ENCODE data around the gene ABR. TPM values are rescaled to one million over a fixed set of nuclear protein-coding genes. Genes with fewer than 3 reads are reported as not detected.
A peak's percentile ranks its signal among the peaks of the same experiment; 100 is the strongest.
"Not testable (repeated sequence)": the region's sequence is repeated elsewhere in the genome, so short reads cannot be mapped to it uniquely, and the experiment has no call there.

Gene ABR
- total RNA-seq, 5 donors from 2014 or later (not counting 1 experiment from before 2014, with no cell fraction given) = 89.4 to 165 (median 125) TPM

DNA sequence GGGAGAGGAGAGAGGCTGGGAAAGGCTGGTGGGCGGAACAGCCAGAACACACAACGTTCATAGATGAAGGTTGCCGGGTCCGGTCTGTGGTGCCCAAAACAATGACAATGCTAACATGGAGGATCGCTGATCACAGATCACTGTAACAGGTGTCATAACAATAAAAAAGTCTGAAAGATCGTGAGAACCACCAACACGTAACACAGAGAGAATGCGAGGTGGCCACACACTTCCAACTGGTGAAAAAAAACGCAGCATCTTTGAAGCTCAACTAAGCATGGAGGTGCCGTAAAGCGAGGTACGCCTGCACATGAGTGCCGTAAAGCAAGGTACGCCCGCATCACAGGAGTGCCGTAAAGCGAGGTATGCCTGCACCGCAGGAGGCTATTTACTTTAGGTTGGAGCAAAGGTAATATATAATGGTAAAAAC is 42.3 kb downstream of the ABR start:
- Histone ChIP-seq H3K4me3 (ENCODE audit: control insufficient read depth in 1 of 2, extremely low read depth in 1 of 2, low read length in 1 of 2) (no peak overlapping the region), H3K27ac (ENCODE audit: low read length) (no peak overlapping the region), H3K4me1 (ENCODE audit: control insufficient read depth in 1 of 2, extremely low read depth in 1 of 2, insufficient read depth in 2 of 2, low read length in 2 of 2) (no peaks in the 10 kb centered on the region), H3K9me3 (no peaks in the 10 kb centered on the region), H3K27me3 (replicated peaks in 1 of 2; ENCODE audit: control insufficient read depth in 2 of 2, extremely low read depth in 1 of 2, insufficient read depth in 2 of 2, low read length in 1 of 2) (peaks cover 0 to 8% of the 10 kb centered on the region in 2 experiments), H3K36me3 (ENCODE audit: control insufficient read depth in 2 of 2, extremely low read depth in 1 of 2, insufficient read depth in 1 of 2, low read length in 1 of 2) (no peaks in the 10 kb centered on the region)
- ChIA-PET POLR2A (no interaction called here), CTCF (no interaction called here)
- no peaks in the 10 kb centered on the region for H3K9me3 Mint-ChIP-seq
- H3K36me3 Mint-ChIP-seq = peaks cover 4% of the 10 kb centered on the region
- no peaks in the 10 kb centered on the region for H3K27me3 Mint-ChIP-seq
- no peaks in the 10 kb centered on the region for H3K4me1 Mint-ChIP-seq
- WGBS (ENCODE audit: insufficient coverage) = 85% methylated on average over 9 of the region's 18 CpGs
- H3K4me3 Mint-ChIP-seq = peak overlapping the region in 2 of 3 donors; percentile 3 to 28
- peak in 14 of 35 experiments; percentile 5 to 54 (median 34) for DNase-seq
- no peak overlapping the region for H3K27ac Mint-ChIP-seq
- ATAC-seq (replicated peaks in 1 of 4) = peak in 1 of 4 experiments; percentile 24

GRCh38 chr17:1136748-1137147 is 43.0 kb downstream of the ABR start:
- Mint-ChIP-seq H3K4me3 (no peak overlapping the region), H3K27ac (no peak overlapping the region), H3K36me3 (peaks cover 4% of the 10 kb centered on the region), H3K4me1 (no peaks in the 10 kb centered on the region), H3K9me3 (no peaks in the 10 kb centered on the region), H3K27me3 (no peaks in the 10 kb centered on the region)
- no peaks in the 10 kb centered on the region for H3K4me1 ChIP-seq (ENCODE audit: control insufficient read depth in 1 of 2, extremely low read depth in 1 of 2, insufficient read depth in 2 of 2, low read length in 2 of 2)
- peaks cover 0 to 6% of the 10 kb centered on the region in 2 experiments for H3K27me3 ChIP-seq (replicated peaks in 1 of 2; ENCODE audit: control insufficient read depth in 2 of 2, extremely low read depth in 1 of 2, insufficient read depth in 2 of 2, low read length in 1 of 2)
- H3K36me3 ChIP-seq (ENCODE audit: control insufficient read depth in 2 of 2, extremely low read depth in 1 of 2, insufficient read depth in 1 of 2, low read length in 1 of 2) = no peaks in the 10 kb centered on the region
- ATAC-seq (replicated peaks in 1 of 4) (no peak), DNase-seq (no peak)
- ChIA-PET CTCF (no interaction called here), POLR2A (no interaction called here)
- no peak overlapping the region for H3K4me3 ChIP-seq (ENCODE audit: control insufficient read depth in 1 of 2, extremely low read depth in 1 of 2, low read length in 1 of 2)
- no peak overlapping the region for H3K27ac ChIP-seq (ENCODE audit: low read length)
- 96% methylated on average over 3 of the region's 6 CpGs for WGBS (ENCODE audit: insufficient coverage)
- H3K9me3 ChIP-seq = no peaks in the 10 kb centered on the region

- no peaks in the 10 kb centered on the region for H3K4me1 Mint-ChIP-seq
- no peak for DNase-seq
- no peak for ATAC-seq (replicated peaks in 1 of 4)
- peaks cover 0 to 3% of the 10 kb centered on the region in 2 experiments for H3K27me3 ChIP-seq (replicated peaks in 1 of 2; ENCODE audit: control insufficient read depth in 2 of 2, extremely low read depth in 1 of 2, insufficient read depth in 2 of 2, low read length in 1 of 2)
- no peak overlapping the region for H3K27ac ChIP-seq (ENCODE audit: low read length)
- CTCF ChIA-PET = no interaction called here
- no peaks in the 10 kb centered on the region for H3K9me3 ChIP-seq
- 93% methylated on average over 19 of the region's 29 CpGs for WGBS (ENCODE audit: insufficient coverage)
- no peaks in the 10 kb centered on the region for H3K36me3 ChIP-seq (ENCODE audit: control insufficient read depth in 2 of 2, extremely low read depth in 1 of 2, insufficient read depth in 1 of 2, low read length in 1 of 2)
- H3K36me3 Mint-ChIP-seq = peaks cover 3% of the 10 kb centered on the region
- no peaks in the 10 kb centered on the region for H3K27me3 Mint-ChIP-seq
- no peak overlapping the region for H3K4me3 ChIP-seq (ENCODE audit: control insufficient read depth in 1 of 2, extremely low read depth in 1 of 2, low read length in 1 of 2)
- no peaks in the 10 kb centered on the region for H3K9me3 Mint-ChIP-seq
- POLR2A ChIA-PET = no interaction called here
- no peak overlapping the region for H3K27ac Mint-ChIP-seq
- H3K4me3 Mint-ChIP-seq = no peak overlapping the region
- no peaks in the 10 kb centered on the region for H3K4me1 ChIP-seq (ENCODE audit: control insufficient read depth in 1 of 2, extremely low read depth in 1 of 2, insufficient read depth in 2 of 2, low read length in 2 of 2)
Observed at GRCh38 chr17:1134634-1135324, 45.0 kb downstream of the ABR start.

DNA sequence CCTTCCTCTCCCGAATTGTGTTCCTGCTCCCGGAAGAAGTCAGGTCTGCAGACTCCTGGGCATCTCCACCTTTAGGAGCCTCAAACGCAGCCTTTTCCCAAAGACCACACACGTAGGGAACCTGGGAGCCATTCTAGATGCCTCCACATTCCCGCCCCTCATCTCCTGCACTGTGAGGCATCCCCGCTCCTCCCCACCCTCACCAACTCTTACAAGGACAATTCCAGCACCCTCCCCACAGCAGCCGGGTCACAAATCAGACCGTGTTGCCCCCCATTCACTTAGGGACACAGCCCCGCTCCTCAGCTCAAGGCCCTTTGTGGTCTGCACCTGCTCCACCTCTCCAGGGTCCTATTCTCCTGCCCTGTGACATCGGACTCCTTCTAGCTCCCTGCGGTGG is 49.6 kb downstream of the ABR start:
- POLR2A ChIA-PET = interaction anchor here in 1 of 2 donors (0.6 kb wide), 1 partner anchor 1744 kb away, joined by 4 read pairs; no protein-coding TSS in a partner anchor
- Mint-ChIP-seq H3K27me3 (no peaks in the 10 kb centered on the region), H3K4me1 (no peaks in the 10 kb centered on the region), H3K4me3 (no peak overlapping the region), H3K36me3 (no peaks in the 10 kb centered on the region), H3K27ac (no peak overlapping the region), H3K9me3 (no peaks in the 10 kb centered on the region)
- WGBS (ENCODE audit: insufficient coverage) = 87% methylated on average over 8 of the region's 11 CpGs
- no peak overlapping the region for H3K4me3 ChIP-seq (ENCODE audit: control insufficient read depth in 1 of 2, extremely low read depth in 1 of 2, low read length in 1 of 2)
- no peaks in the 10 kb centered on the region for H3K9me3 ChIP-seq
- DNase-seq (no peak), ATAC-seq (replicated peaks in 1 of 4) (no peak)
- no peak overlapping the region for H3K27ac ChIP-seq (ENCODE audit: low read length)
- peaks cover 0 to 3% of the 10 kb centered on the region in 2 experiments for H3K27me3 ChIP-seq (replicated peaks in 1 of 2; ENCODE audit: control insufficient read depth in 2 of 2, extremely low read depth in 1 of 2, insufficient read depth in 2 of 2, low read length in 1 of 2)
- H3K36me3 ChIP-seq (ENCODE audit: control insufficient read depth in 2 of 2, extremely low read depth in 1 of 2, insufficient read depth in 1 of 2, low read length in 1 of 2) = no peaks in the 10 kb centered on the region
- no peaks in the 10 kb centered on the region for H3K4me1 ChIP-seq (ENCODE audit: control insufficient read depth in 1 of 2, extremely low read depth in 1 of 2, insufficient read depth in 2 of 2, low read length in 2 of 2)
- CTCF ChIA-PET = no interaction called here

- CTCF ChIA-PET = not testable (repeated sequence)
Observed at GRCh38 chr17:1128463-1128862, 51.3 kb downstream of the ABR start.

GRCh38 chr17:1126801-1127550 is 52.8 kb downstream of the ABR start:
- Mint-ChIP-seq H3K4me1 (peaks cover 9 to 11% (median 10%) of the 10 kb centered on the region in 3 donors), H3K36me3 (no peaks in the 10 kb centered on the region), H3K27ac (no peak overlapping the region), H3K4me3 (no peak overlapping the region), H3K27me3 (no peaks in the 10 kb centered on the region), H3K9me3 (no peaks in the 10 kb centered on the region)
- H3K36me3 ChIP-seq (ENCODE audit: control insufficient read depth in 2 of 2, extremely low read depth in 1 of 2, insufficient read depth in 1 of 2, low read length in 1 of 2) = no peaks in the 10 kb centered on the region
- H3K27me3 ChIP-seq (replicated peaks in 1 of 2; ENCODE audit: control insufficient read depth in 2 of 2, extremely low read depth in 1 of 2, insufficient read depth in 2 of 2, low read length in 1 of 2) = peaks cover 0 to 7% of the 10 kb centered on the region in 2 experiments
- no peak overlapping the region for H3K27ac ChIP-seq (ENCODE audit: low read length)
- no peaks in the 10 kb centered on the region for H3K9me3 ChIP-seq
- DNase-seq (no peak), ATAC-seq (replicated peaks in 1 of 4) (no peak)
- 89% methylated on average over 20 of the region's 24 CpGs for WGBS (ENCODE audit: insufficient coverage)
- ChIA-PET POLR2A (no interaction called here), CTCF (no interaction called here)
- no peak overlapping the region for H3K4me3 ChIP-seq (ENCODE audit: control insufficient read depth in 1 of 2, extremely low read depth in 1 of 2, low read length in 1 of 2)
- H3K4me1 ChIP-seq (ENCODE audit: control insufficient read depth in 1 of 2, extremely low read depth in 1 of 2, insufficient read depth in 2 of 2, low read length in 2 of 2) = peaks cover 0 to 12% of the 10 kb centered on the region in 2 experiments

More at GRCh38 chr17:1128463-1128862, 51.3 kb downstream of the ABR start:
- H3K27ac ChIP-seq (ENCODE audit: low read length); H3K27me3 ChIP-seq (replicated peaks in 1 of 2; ENCODE audit: control insufficient read depth in 2 of 2, extremely low read depth in 1 of 2, insufficient read depth in 2 of 2, low read length in 1 of 2); ATAC-seq (replicated peaks in 1 of 4); H3K4me1 ChIP-seq (ENCODE audit: control insufficient read depth in 1 of 2, extremely low read depth in 1 of 2, insufficient read depth in 2 of 2, low read length in 2 of 2); H3K27me3 Mint-ChIP-seq; POLR2A ChIA-PET; H3K4me3 Mint-ChIP-seq; H3K9me3 ChIP-seq; H3K36me3 Mint-ChIP-seq; H3K4me3 ChIP-seq (ENCODE audit: control insufficient read depth in 1 of 2, extremely low read depth in 1 of 2, low read length in 1 of 2); H3K36me3 ChIP-seq (ENCODE audit: control insufficient read depth in 2 of 2, extremely low read depth in 1 of 2, insufficient read depth in 1 of 2, low read length in 1 of 2); H3K4me1 Mint-ChIP-seq; H3K27ac Mint-ChIP-seq; H3K9me3 Mint-ChIP-seq; DNase-seq: not testable (repeated sequence)
- no CpG with 5 or more reads among the region's 6 CpGs for WGBS (ENCODE audit: insufficient coverage)
